WERI-Rb-1 (cell line): ENCODE data around the gene TMEM87A.

Source experiments
- DNase-seq: peaks from one replicate; pipeline ENCODE4 v3.0.0-alpha.2; 2020
- H3K27ac ChIP-seq: fragments of 250-450 bp; sonication (Bioruptor Pico); 2 replicates; pipeline ENCODE4 v1.5.1; 2020; ENCODE audit warnings: mild to moderate bottlenecking, moderate library complexity
- H3K27me3 ChIP-seq: fragments of 250-450 bp; sonication (Bioruptor Pico); 2 replicates; pipeline ENCODE4 v1.5.1; 2021; ENCODE audit warnings: mild to moderate bottlenecking, low read depth, moderate library complexity; ENCODE audit not compliant: insufficient read depth, severe bottlenecking
- H3K36me3 ChIP-seq: fragments of 250-450 bp; sonication (Bioruptor Pico); 2 replicates; pipeline ENCODE4 v1.5.1; 2020; ENCODE audit warnings: mild to moderate bottlenecking, moderate library complexity
- H3K4me3 ChIP-seq: 2 replicates; pipeline ENCODE4 v1.5.1; 2011; ENCODE audit warnings: low read depth, mild to moderate bottlenecking, control low read depth, low read length
- H3K9me3 ChIP-seq: fragments of 250-450 bp; sonication (Bioruptor Pico); 2 replicates; pipeline ENCODE4 v1.5.1; 2021; ENCODE audit warnings: mild to moderate bottlenecking, moderate library complexity; ENCODE audit not compliant: severe bottlenecking
- TF ChIP-seq, protein P1 (sequence below): IDR thresholded peaks from 2 replicates; pipeline ENCODE4 v1.5.1; 2011; ENCODE audit warnings: low read depth, mild to moderate bottlenecking, control low read depth, inconsistent platforms, low read length

Gene TMEM87A

DNA sequence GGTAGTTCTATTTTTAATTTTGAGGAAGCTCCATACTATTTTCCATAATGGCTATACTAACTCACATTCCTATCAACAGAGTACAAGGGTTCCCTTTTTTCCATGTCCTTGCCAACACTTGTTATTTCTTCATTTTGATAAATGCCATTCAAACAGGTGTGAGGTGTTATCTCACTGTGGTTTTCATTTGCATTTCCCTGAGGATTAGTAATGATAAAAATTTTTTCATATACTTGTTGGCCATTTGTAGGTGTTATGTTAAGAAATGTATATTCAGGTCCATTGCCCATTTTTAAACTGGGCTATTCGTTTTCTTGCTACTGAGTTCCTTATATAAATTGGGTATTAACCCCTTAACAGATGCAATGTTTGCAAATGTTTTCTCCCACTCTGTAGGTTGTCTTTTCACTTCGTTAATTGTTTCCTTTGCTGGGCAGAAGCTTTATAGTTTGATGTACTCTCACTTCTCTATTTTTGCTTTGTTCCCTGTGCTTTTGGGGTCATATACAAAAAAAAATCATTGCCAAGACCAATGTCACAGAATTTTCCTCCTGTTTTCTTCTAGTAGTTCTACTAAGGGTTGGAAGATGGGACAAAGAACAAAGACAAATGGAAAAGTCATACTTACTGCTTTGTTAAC is 54.2 kb downstream of the TMEM87A start:
- Histone ChIP-seq H3K4me3 (no peak overlapping the region), H3K27me3 (no peaks in the 10 kb centered on the region), H3K27ac (no peak overlapping the region), H3K9me3 (no peaks in the 10 kb centered on the region), H3K36me3 (peaks cover 40% of the 10 kb centered on the region)
- TF ChIP-seq, protein P1, sequence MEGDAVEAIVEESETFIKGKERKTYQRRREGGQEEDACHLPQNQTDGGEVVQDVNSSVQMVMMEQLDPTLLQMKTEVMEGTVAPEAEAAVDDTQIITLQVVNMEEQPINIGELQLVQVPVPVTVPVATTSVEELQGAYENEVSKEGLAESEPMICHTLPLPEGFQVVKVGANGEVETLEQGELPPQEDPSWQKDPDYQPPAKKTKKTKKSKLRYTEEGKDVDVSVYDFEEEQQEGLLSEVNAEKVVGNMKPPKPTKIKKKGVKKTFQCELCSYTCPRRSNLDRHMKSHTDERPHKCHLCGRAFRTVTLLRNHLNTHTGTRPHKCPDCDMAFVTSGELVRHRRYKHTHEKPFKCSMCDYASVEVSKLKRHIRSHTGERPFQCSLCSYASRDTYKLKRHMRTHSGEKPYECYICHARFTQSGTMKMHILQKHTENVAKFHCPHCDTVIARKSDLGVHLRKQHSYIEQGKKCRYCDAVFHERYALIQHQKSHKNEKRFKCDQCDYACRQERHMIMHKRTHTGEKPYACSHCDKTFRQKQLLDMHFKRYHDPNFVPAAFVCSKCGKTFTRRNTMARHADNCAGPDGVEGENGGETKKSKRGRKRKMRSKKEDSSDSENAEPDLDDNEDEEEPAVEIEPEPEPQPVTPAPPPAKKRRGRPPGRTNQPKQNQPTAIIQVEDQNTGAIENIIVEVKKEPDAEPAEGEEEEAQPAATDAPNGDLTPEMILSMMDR: no peak
- no peak for DNase-seq

DNA sequence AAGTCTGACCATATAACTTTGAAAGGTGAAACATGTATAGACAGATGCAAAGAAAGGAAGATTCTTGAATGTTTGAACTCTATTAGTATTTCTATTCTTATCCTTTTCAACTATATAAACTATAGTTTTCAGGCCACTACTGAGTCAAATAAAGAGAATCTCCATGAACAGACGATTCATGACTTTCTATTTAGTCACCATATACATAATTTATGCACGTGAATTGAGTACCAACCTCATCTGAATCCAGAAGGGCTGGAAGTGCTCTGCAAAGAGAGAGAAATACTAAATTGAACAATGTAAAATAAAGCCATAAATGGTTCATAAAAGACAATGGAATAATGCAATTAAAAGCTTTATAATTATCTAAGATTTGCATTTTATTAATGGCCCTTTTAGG is 55.7 kb downstream of the TMEM87A start:
- H3K27me3 ChIP-seq: no peaks in the 10 kb centered on the region
- TF ChIP-seq, protein P1: no peak
- peaks cover 40% of the 10 kb centered on the region for H3K36me3 ChIP-seq
- H3K27ac ChIP-seq: no peak overlapping the region
- DNase-seq: no peak
- no peaks in the 10 kb centered on the region for H3K9me3 ChIP-seq
- H3K4me3 ChIP-seq: no peak overlapping the region

DNA sequence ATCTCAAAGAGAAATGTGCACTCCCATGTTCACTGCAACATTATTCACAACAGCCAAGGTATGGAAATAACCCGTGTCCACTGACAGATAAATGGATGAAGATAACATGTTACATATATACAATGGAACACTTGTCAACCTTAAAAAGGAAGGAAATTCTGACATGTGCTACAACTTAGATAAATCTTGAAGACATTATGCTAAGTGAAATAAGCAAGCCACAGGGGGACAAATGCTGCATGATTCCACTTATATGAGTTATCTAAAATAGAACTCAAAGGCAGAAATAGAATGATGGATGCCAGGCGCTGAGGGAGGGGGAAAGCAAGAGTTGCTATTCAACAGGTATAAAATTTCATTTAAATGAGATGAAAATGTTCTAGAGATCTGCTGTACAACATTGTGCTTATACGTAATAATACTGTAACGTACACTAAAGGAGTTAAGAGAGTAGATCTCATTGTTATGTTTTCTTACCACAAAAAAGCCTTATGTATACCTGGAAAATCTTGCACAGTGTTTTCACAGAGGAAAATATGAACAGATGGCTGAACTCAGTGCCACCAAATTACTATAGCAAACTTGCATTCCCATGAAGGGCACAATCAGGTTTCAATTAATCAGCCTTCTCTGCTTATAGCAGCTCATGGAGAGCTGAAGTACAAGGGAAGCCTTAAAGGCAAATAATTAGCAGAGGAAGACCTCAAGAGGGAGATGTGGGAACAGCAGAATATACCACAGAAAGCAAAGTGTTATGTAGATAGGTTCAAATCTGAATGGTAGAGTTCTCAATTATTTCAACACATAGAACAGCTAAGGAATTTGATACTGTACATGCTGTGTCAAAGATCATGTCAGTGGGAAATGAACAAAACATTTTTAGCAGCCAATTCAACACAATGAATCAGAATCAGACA is 57.1 kb downstream of the TMEM87A start:
- Histone ChIP-seq H3K9me3 (no peaks in the 10 kb centered on the region), H3K4me3 (no peak overlapping the region), H3K36me3 (peaks cover 48% of the 10 kb centered on the region), H3K27me3 (no peaks in the 10 kb centered on the region), H3K27ac (no peak overlapping the region)
- no peak for DNase-seq
- TF ChIP-seq, protein P1: peak; percentile 23; the same call in 1 of the 2 replicates

DNA sequence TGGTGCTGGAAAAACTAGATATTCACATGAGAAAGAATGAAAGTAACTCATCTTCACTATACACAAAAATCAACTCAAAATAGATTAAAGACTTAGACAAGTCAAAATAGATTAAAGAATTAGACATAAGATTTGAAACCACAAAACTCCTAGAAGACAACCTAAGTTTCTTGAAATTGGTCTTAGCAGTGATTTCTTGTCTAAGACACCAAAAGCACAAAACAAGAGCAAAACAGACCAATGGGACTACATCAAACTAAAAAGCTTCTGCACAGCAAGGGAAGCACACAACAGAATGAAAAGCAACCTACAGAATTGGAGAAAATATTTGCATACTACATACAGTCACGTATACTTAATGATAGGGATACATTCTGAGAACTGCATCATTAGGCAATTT is 58.6 kb downstream of the TMEM87A start:
- Histone ChIP-seq H3K4me3 (no peak overlapping the region), H3K27me3 (no peaks in the 10 kb centered on the region), H3K27ac (peak overlapping the region; percentile 15; the same call in 1 of the 2 replicates), H3K9me3 (no peaks in the 10 kb centered on the region), H3K36me3 (peaks cover 49% of the 10 kb centered on the region)
- DNase-seq: no peak
- TF ChIP-seq, protein P1: no peak

DNA sequence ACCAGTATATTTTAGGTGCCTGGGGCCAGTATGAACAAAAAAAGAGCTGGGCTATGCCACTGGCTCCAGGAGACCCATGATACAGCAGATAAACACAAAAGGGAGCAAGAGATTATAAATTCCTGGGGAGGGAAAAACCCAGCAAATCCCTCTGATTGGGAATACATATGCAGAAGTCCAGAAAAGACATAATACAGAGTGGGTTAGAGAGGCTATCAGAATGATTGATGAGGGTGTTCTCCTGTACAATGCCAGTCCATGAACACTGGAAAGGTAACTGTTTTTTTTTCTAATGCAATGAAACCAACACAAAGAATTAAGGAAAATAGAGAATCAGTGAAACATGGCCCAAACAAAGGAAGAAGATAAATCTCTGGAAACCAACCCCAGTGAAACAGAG is 59.7 kb downstream of the TMEM87A start:
- TF ChIP-seq, protein P1: no peak
- H3K27me3 ChIP-seq: no peaks in the 10 kb centered on the region
- H3K4me3 ChIP-seq: no peak overlapping the region
- no peak overlapping the region for H3K27ac ChIP-seq
- DNase-seq: no peak
- no peaks in the 10 kb centered on the region for H3K9me3 ChIP-seq
- peaks cover 38% of the 10 kb centered on the region for H3K36me3 ChIP-seq
